Left lung (tissue), 10 donors: ENCODE data around the gene NAALADL2. TPM values are rescaled to one million over a fixed set of nuclear protein-coding genes. Genes with fewer than 3 reads are reported as not detected.

Experiments
- ATAC-seq: fragments of 200-7000 bp; cut with Tn5 transposase; one replicate; pipeline ENCODE4 v1.9.1; 2020; ENCODE audit warnings: moderate library complexity
- DNase-seq, 4 donors: peaks; one replicate each; pipeline ENCODE4 v3.0.0-alpha.2; 2013 to 2020
- H3K27ac ChIP-seq, 2 donors: fragments of 200-600 bp; sonication (generic) in 1 of 2; one replicate each; pipeline versions ENCODE4 v1.5.0 to v1.8.0; 2020 to 2021
- H3K27me3 ChIP-seq, 2 donors: fragments of 200-600 bp; sonication (generic) in 1 of 2; one replicate each; pipeline versions ENCODE4 v1.5.0 to v1.8.0; 2020 to 2021
- H3K36me3 ChIP-seq, 2 donors: fragments of 200-600 bp; sonication (generic) in 1 of 2; one replicate each; pipeline versions ENCODE4 v1.5.0 to v1.8.0; 2020 to 2021
- H3K4me1 ChIP-seq, 2 donors: fragments of 200-600 bp; one replicate each; pipeline ENCODE4 v1.8.0; 2021
- H3K4me3 ChIP-seq, 2 donors: fragments of 200-600 bp; sonication (generic) in 1 of 2; one replicate each; pipeline versions ENCODE4 v1.5.0 to v1.8.0; 2020 to 2021; ENCODE audit warnings: mild to moderate bottlenecking in 1 of 2
- H3K9me3 ChIP-seq, 2 donors: fragments of 200-600 bp; sonication (generic) in 1 of 2; one replicate each; pipeline versions ENCODE4 v1.5.0 to v1.8.0; 2020 to 2021
- CTCF ChIP-seq, 2 donors: fragments of 200-600 bp; sonication (generic) in 1 of 2; IDR thresholded peaks; one replicate each; pipeline versions ENCODE4 v1.5.0 to v1.8.0; 2021; ENCODE audit warnings: antibody characterized with exemption in 2 of 2
- intact Hi-C, 2 donors: fragments of 100-400 bp; cut with DNase I; formaldehyde crosslinking; loops; one replicate each; pipeline versions ENCODE4 v1.11.2 to v1.14.2; 2022
- polyA plus RNA-seq, 6 donors: library from polyadenylated mRNA; unstranded; fragments of 120-200 nt; gene quantifications; one replicate each; pipeline ENCODE4 v1.2.1, GENCODE V29; 2013; ENCODE audit not compliant: insufficient read length in 6 of 6
- total RNA-seq, 2 donors: library from RNA; stranded (reverse); fragmentation: NEBNext Ultra II Directional; extraction: Animal tissue kit (Norgen Biotek cat#: 25700); gene quantifications; one replicate each; pipeline ENCODE4 v1.2.1, GENCODE V29; 2021
- donor health status: DM: no; HTN: yes; CAD: no.
- donor health status: DM: no; HTN: no; CAD: no.

Gene NAALADL2
- total and polyA plus RNA-seq, 8 donors: 9.8 to 23.3 (median 17.8) TPM

GRCh38 chr3:175590745-175591144 lies 731.6 kb downstream of the NAALADL2 start:
- Histone ChIP-seq H3K36me3 (no peaks in the 10 kb centered on the region), H3K27me3 (no peaks in the 10 kb centered on the region), H3K4me1 (no peaks in the 10 kb centered on the region), H3K27ac (no peak overlapping the region), H3K9me3 (peaks cover 0 to 20% of the 10 kb centered on the region in 2 donors), H3K4me3 (no peak overlapping the region)
- intact Hi-C loops: no loop called here
- DNase-seq (no peak), ATAC-seq (no peak)
- TF ChIP-seq CTCF (IDR thresholded peaks at IDR 0.05): no peak

GRCh38 chr3:175591375-175591774 lies 732.2 kb downstream of the NAALADL2 start:
- TF ChIP-seq CTCF (IDR thresholded peaks at IDR 0.05): no peak
- no peak overlapping the region for H3K27ac ChIP-seq
- H3K4me3 ChIP-seq: no peak overlapping the region
- H3K36me3 ChIP-seq: no peaks in the 10 kb centered on the region
- intact Hi-C loops: no loop called here
- H3K4me1 ChIP-seq: no peaks in the 10 kb centered on the region
- ATAC-seq (no peak), DNase-seq (no peak)
- H3K27me3 ChIP-seq: no peaks in the 10 kb centered on the region
- peaks cover 0 to 22% of the 10 kb centered on the region in 2 donors for H3K9me3 ChIP-seq

- DNase-seq (no peak), ATAC-seq (no peak)
- H3K27me3 ChIP-seq: no peaks in the 10 kb centered on the region
- intact Hi-C loops: no loop called here
- no peak overlapping the region for H3K4me3 ChIP-seq
- no peaks in the 10 kb centered on the region for H3K4me1 ChIP-seq
- TF ChIP-seq CTCF (IDR thresholded peaks at IDR 0.05): no peak
- H3K27ac ChIP-seq: no peak overlapping the region
- H3K9me3 ChIP-seq: peaks cover 0 to 20% of the 10 kb centered on the region in 2 donors
- H3K36me3 ChIP-seq: no peaks in the 10 kb centered on the region
Observed at GRCh38 chr3:175593331-175593730, 734.2 kb downstream of the NAALADL2 start.

- Histone ChIP-seq H3K9me3 (peaks cover 0 to 18% of the 10 kb centered on the region in 2 donors), H3K27me3 (no peaks in the 10 kb centered on the region), H3K36me3 (no peaks in the 10 kb centered on the region), H3K4me1 (no peaks in the 10 kb centered on the region), H3K4me3 (no peak overlapping the region), H3K27ac (no peak overlapping the region)
- ATAC-seq: no peak
- no peak for DNase-seq
- intact Hi-C loops: no loop called here
- TF ChIP-seq CTCF (IDR thresholded peaks at IDR 0.05): no peak
Observed at GRCh38 chr3:175598740-175599139, 739.6 kb downstream of the NAALADL2 start.

GRCh38 chr3:175601521-175601920 lies 742.4 kb downstream of the NAALADL2 start:
- ATAC-seq (no peak), DNase-seq (no peak)
- no peak overlapping the region for H3K4me3 ChIP-seq
- H3K9me3 ChIP-seq: no peaks in the 10 kb centered on the region
- no peak for TF ChIP-seq CTCF (IDR thresholded peaks at IDR 0.05)
- no peaks in the 10 kb centered on the region for H3K36me3 ChIP-seq
- H3K4me1 ChIP-seq: no peaks in the 10 kb centered on the region
- H3K27ac ChIP-seq: no peak overlapping the region
- H3K27me3 ChIP-seq: no peaks in the 10 kb centered on the region
- intact Hi-C loops: no loop called here
